ENCODE results near the gene RFT1. TPM values are rescaled to one million over a fixed set of nuclear protein-coding genes. Genes with fewer than 3 reads are reported as not detected.

Gene RFT1
- total RNA-seq, 1 donor, result 11.9 TPM

DNA sequence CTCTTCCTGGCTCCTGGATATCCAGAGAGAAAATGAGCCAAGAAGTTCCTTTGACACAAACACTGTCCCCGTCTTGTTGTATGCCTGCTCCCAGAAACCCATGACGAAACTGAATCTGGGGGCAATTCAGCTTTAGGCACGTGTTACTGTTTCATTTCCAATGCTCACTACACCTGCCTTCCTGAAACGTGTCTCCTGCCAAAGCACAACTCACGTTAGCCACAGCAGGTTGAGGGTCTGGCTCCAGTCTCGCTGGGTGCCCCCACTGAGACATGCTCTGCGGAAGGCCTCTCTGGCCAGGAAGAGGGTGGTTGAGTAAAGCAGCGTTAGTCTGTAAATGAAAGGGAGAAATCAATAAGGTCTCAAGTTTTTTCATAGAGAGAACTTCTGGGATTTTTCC lies 6.7 kb downstream of the RFT1 start:
- Histone ChIP-seq H4K20me1 (ENCODE audit: insufficient read depth, low read length) (no peaks in the 10 kb centered on the region), H3K4me1 (ENCODE audit: insufficient read depth, low read length) (no peaks in the 10 kb centered on the region), H3K9me3 (ENCODE audit: low read depth, low read length) (no peaks in the 10 kb centered on the region), H3K36me3 (ENCODE audit: insufficient read depth, low read length) (peaks cover 66% of the 10 kb centered on the region), H3K4me2 (ENCODE audit: insufficient read depth, low read length) (no peak overlapping the region), H3K27me3 (ENCODE audit: insufficient read depth, low read length) (no peaks in the 10 kb centered on the region), H3K79me2 (ENCODE audit: insufficient read depth, low read length) (peaks cover 12% of the 10 kb centered on the region), H2AFZ (ENCODE audit: low read length) (no peak overlapping the region), H3K4me3 (ENCODE audit: insufficient read depth, low read length) (no peak overlapping the region), H3K27ac (ENCODE audit: low read depth, low read length) (no peak overlapping the region)
- TF ChIP-seq, protein P1, sequence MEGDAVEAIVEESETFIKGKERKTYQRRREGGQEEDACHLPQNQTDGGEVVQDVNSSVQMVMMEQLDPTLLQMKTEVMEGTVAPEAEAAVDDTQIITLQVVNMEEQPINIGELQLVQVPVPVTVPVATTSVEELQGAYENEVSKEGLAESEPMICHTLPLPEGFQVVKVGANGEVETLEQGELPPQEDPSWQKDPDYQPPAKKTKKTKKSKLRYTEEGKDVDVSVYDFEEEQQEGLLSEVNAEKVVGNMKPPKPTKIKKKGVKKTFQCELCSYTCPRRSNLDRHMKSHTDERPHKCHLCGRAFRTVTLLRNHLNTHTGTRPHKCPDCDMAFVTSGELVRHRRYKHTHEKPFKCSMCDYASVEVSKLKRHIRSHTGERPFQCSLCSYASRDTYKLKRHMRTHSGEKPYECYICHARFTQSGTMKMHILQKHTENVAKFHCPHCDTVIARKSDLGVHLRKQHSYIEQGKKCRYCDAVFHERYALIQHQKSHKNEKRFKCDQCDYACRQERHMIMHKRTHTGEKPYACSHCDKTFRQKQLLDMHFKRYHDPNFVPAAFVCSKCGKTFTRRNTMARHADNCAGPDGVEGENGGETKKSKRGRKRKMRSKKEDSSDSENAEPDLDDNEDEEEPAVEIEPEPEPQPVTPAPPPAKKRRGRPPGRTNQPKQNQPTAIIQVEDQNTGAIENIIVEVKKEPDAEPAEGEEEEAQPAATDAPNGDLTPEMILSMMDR (IDR thresholded peaks at IDR 0.05; ENCODE audit: extremely low read depth, low read depth, low read length), result no peak
- no peak for DNase-seq (ENCODE audit: insufficient read length, low spot score, missing footprints)

DNA sequence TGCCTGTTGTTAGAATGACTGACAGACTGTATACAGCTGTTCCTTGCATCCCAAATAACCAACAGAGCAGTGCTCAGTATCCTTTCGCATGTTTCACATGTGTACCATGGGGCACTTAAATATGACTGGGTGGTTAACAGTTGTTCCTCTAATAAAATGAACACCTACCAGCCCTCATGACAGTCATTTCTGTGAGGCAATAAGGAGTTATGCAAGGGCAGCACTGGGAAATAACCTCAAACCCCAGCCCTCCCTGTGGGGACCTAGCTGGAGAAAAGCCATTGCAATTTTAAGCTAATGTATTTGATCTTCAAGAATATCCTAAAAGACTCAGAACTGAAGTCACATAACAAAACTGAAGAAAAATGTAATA lies 7.3 kb downstream of the RFT1 start:
- Histone ChIP-seq H2AFZ (ENCODE audit: low read length) (no peak overlapping the region), H3K36me3 (ENCODE audit: insufficient read depth, low read length) (peaks cover 70% of the 10 kb centered on the region), H3K4me1 (ENCODE audit: insufficient read depth, low read length) (no peaks in the 10 kb centered on the region), H3K9me3 (ENCODE audit: low read depth, low read length) (no peaks in the 10 kb centered on the region), H3K27me3 (ENCODE audit: insufficient read depth, low read length) (no peaks in the 10 kb centered on the region), H3K79me2 (ENCODE audit: insufficient read depth, low read length) (peaks cover 7% of the 10 kb centered on the region), H4K20me1 (ENCODE audit: insufficient read depth, low read length) (no peaks in the 10 kb centered on the region), H3K4me3 (ENCODE audit: insufficient read depth, low read length) (no peak overlapping the region), H3K4me2 (ENCODE audit: insufficient read depth, low read length) (no peak overlapping the region), H3K27ac (ENCODE audit: low read depth, low read length) (no peak overlapping the region)
- TF ChIP-seq, protein P1 (IDR thresholded peaks at IDR 0.05; ENCODE audit: extremely low read depth, low read depth, low read length), result no peak
- no peak for DNase-seq (ENCODE audit: insufficient read length, low spot score, missing footprints)

DNA sequence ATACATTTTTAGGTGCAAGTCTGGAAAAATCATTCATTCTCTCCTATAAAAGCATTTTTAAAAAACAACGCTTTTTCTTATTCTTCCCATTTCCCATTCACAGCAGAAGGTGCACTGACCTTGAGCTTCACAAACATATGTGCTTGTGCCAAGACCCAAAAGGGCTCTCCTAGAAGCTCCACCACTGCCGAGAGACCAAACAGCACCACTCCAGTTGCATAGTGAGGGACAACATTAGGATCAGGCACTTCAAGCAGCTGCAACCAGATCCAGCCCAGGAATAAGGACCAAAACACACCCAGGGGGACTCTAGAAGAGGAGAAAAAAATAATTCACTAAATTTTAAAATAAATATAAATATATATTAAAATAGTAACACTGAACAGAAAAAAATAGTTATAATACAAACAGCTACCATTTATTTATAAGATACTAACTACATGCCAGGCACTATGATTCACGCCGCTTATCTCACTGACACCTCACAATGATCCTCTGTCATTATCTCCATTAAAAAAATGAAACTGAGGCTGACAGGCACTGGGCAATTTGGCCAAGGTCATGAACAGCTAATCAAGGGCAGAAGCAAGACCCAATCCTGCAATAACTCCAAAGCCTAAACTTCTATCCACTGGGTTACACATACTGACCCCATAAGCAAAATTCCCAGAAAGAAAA lies 7.8 kb downstream of the RFT1 start:
- H3K4me2 ChIP-seq (ENCODE audit: insufficient read depth, low read length), result no peak overlapping the region
- peaks cover 72% of the 10 kb centered on the region for H3K36me3 ChIP-seq (ENCODE audit: insufficient read depth, low read length)
- no peak for DNase-seq (ENCODE audit: insufficient read length, low spot score, missing footprints)
- no peak overlapping the region for H3K4me3 ChIP-seq (ENCODE audit: insufficient read depth, low read length)
- TF ChIP-seq, protein P1 (IDR thresholded peaks at IDR 0.05; ENCODE audit: extremely low read depth, low read depth, low read length), result no peak
- no peaks in the 10 kb centered on the region for H3K4me1 ChIP-seq (ENCODE audit: insufficient read depth, low read length)
- no peaks in the 10 kb centered on the region for H3K9me3 ChIP-seq (ENCODE audit: low read depth, low read length)
- H4K20me1 ChIP-seq (ENCODE audit: insufficient read depth, low read length), result no peaks in the 10 kb centered on the region
- H3K27ac ChIP-seq (ENCODE audit: low read depth, low read length), result no peak overlapping the region
- peaks cover 7% of the 10 kb centered on the region for H3K79me2 ChIP-seq (ENCODE audit: insufficient read depth, low read length)
- H3K27me3 ChIP-seq (ENCODE audit: insufficient read depth, low read length), result no peaks in the 10 kb centered on the region
- no peak overlapping the region for H2AFZ ChIP-seq (ENCODE audit: low read length)

DNA sequence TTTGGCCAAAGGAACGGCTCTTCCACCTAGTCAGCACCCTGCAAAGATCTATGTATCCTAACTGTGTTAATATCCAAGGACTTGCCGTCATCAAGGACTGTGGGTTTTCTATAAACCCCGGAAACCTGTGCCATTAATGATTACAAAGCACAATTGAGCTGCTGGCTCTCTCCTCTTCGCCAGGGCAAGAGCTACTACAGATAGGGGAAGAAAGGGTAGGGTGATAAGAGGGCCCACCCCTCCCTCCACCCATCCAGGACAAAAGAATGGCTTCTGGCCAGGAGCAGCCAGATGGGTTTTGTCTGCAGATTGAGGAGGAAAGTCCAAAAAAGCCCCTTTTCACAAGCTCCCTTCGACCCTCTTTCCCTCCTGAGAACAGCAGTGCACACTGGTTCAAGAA lies 9.9 kb downstream of the RFT1 start:
- Histone ChIP-seq H3K27ac (ENCODE audit: low read depth, low read length) (no peak overlapping the region), H3K36me3 (ENCODE audit: insufficient read depth, low read length) (peaks cover 68% of the 10 kb centered on the region)
- no peak for DNase-seq (ENCODE audit: insufficient read length, low spot score, missing footprints)

More for the DNA sequence above, 9.9 kb downstream of the RFT1 start:
- no peaks in the 10 kb centered on the region for H3K27me3 ChIP-seq (ENCODE audit: insufficient read depth, low read length)
- no peak overlapping the region for H3K4me2 ChIP-seq (ENCODE audit: insufficient read depth, low read length)
- TF ChIP-seq, protein P1 (IDR thresholded peaks at IDR 0.05; ENCODE audit: extremely low read depth, low read depth, low read length), result no peak
- H3K79me2 ChIP-seq (ENCODE audit: insufficient read depth, low read length), result no peaks in the 10 kb centered on the region
- H3K4me1 ChIP-seq (ENCODE audit: insufficient read depth, low read length), result no peaks in the 10 kb centered on the region
- H3K9me3 ChIP-seq (ENCODE audit: low read depth, low read length), result no peaks in the 10 kb centered on the region
- no peak overlapping the region for H2AFZ ChIP-seq (ENCODE audit: low read length)
- H3K4me3 ChIP-seq (ENCODE audit: insufficient read depth, low read length), result no peak overlapping the region
- H4K20me1 ChIP-seq (ENCODE audit: insufficient read depth, low read length), result no peaks in the 10 kb centered on the region

Measured in osteoblast (primary cell).